Keratinocyte (primary cell): Measurements from ENCODE around the gene TXNRD2.

ENCODE experiments used
- EZH2 ChIP-seq: IDR thresholded peaks from one replicate; pipeline ENCODE4 v1.6.1; 2012; ENCODE audit warnings: inconsistent platforms, mild to moderate bottlenecking, low read length, moderate library complexity
- TF ChIP-seq, protein P1 (sequence below), 3 experiments: IDR thresholded peaks in 1 of 3; conservative IDR thresholded peaks in 1 of 3; optimal IDR thresholded peaks in 1 of 3; 2 replicates in 2 of 3; 3 replicates in 1 of 3; pipeline versions ENCODE3 to v1.5.1; 2011; ENCODE audit warnings: low read length in 3 of 3, mild to moderate bottlenecking in 3 of 3, moderate library complexity in 2 of 3, control low read depth in 1 of 3, inconsistent platforms in 1 of 3; ENCODE audit not compliant: insufficient read depth in 2 of 3; ENCODE audit errors: extremely low read depth in 1 of 3

DNA sequence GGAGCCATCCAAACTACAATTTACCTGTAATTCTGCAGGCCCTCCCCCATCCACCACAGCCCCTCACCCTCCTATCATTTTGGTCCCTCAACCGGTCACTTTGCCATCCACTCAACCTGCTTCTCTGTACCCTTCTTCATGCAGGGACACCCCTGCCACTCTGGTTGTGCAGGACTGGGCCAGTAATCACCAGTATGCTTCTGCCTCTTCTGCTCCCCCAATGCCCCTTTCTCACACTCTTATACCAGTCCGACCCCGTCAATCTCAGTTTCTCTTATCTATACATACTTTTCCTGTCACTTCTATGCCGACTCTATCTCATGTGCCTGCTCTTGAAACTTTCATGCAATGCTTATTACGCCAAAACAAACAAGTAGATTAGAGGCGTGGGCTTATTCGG is 5.1 kb downstream of the TXNRD2 start:
- no peak for TF ChIP-seq EZH2
- TF ChIP-seq, protein P1, sequence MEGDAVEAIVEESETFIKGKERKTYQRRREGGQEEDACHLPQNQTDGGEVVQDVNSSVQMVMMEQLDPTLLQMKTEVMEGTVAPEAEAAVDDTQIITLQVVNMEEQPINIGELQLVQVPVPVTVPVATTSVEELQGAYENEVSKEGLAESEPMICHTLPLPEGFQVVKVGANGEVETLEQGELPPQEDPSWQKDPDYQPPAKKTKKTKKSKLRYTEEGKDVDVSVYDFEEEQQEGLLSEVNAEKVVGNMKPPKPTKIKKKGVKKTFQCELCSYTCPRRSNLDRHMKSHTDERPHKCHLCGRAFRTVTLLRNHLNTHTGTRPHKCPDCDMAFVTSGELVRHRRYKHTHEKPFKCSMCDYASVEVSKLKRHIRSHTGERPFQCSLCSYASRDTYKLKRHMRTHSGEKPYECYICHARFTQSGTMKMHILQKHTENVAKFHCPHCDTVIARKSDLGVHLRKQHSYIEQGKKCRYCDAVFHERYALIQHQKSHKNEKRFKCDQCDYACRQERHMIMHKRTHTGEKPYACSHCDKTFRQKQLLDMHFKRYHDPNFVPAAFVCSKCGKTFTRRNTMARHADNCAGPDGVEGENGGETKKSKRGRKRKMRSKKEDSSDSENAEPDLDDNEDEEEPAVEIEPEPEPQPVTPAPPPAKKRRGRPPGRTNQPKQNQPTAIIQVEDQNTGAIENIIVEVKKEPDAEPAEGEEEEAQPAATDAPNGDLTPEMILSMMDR (optimal IDR thresholded peaks at IDR 0.05 in 1 of 3, IDR thresholded peaks at IDR 0.05 in 1 of 3, conservative IDR thresholded peaks at IDR 0.05 in 1 of 3; ENCODE audit: extremely low read depth in 1 of 3, insufficient read depth in 2 of 3, low read length in 3 of 3): no peak
